ENCODE measurements around the gene CELA3A.
A peak's percentile ranks its signal among the peaks of the same experiment; 100 is the strongest.
"Not testable (repeated sequence)": the region's sequence is repeated elsewhere in the genome, so short reads cannot be mapped to it uniquely, and the experiment has no call there.

CELA3A gene

DNA sequence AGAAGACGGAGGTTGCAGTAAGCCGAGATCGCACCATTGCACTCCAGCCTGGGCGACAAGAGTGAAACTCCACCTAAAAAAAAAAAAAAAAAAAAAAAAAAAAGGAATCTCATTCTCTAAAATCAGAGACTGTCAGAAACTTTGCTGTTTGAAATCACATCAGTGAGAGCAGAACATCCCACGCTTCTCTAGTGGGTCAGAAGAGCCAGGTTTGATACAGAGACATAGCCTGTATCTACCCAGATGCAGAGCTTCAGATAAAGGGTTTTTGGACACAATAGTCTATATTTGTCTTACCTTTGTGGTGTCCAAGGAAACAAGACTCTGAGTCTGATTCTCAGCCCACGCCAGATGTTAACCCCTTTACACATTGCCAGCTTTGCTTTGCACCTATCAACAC, 19.6 kb downstream of the CELA3A start:
- DNase-seq = no peak

DNA sequence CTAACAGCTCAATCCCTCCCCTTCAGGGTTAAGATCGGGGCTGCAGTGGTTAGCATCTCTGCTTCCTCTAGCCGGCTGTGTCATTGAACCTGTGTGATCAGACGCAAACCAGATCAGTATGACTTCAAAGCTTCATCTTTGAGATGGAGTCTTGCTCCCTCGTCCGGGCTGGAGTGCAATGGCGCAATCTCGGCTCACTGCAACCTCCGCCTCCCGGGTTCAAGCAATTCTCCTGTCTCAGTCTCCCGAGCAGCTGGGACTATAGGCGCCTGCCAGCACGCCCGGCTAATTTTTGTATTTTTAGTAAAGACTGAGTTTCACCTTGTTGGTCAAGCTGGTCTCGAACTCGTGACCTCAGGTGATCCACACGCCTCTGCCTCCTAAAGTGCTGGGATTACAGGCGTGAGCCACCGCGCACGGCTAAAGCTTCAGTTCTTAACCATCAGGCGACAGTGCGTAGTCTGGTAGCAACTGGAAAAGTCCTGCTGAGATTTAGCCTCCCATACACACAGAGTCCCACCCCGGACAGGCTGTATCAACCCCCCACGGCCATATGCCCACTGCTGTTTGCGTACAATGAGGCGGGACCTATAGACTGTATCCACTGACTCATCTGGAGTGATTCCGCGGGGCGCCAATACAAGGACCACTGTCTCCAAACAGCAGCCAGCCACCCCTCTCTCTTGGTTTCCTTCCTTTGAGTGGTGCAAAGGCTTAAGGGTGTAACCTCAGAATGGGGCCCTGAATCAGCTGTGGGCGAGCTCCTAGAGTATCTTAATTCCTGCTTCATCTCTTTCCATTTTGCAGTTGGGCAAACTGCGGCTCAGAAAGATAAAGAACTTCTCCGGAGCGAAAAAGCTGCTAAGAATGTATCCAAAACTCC, 23.3 kb downstream of the CELA3A start:
- DNase-seq = no peak

GRCh38 chr1:22025368-22026155, 24.1 kb downstream of the CELA3A start:
- peak; percentile 55 for DNase-seq

- DNase-seq = no peak
These were observed 25.4 kb downstream of the CELA3A start for GRCh38 chr1:22026924-22027289.

- no peak for DNase-seq
These were observed 28.6 kb downstream of the CELA3A start for GRCh38 chr1:22030057-22030456.

DNA sequence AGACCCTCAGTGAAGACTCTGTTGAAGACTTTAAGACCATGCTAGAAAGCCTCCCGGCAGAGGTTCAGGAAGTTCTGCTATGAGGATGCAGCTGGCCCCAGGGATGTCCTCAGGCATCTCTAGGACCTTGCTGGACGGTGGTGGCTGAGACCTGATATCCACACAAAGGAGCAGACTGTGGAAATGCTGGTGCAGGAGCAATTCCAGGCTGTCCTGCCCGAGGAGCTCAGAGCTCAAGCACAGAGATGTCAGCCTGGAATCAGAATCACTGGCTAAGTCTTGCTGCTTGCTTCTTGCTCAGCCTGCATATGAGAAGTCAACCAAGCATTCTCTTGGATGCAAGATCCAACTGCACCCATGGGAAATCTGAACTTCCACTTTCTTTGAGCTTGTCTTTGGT, 29.0 kb downstream of the CELA3A start:
- DNase-seq = no peak

- no peak for DNase-seq
These were observed 29.9 kb downstream of the CELA3A start for GRCh38 chr1:22031214-22031962.

- not testable (repeated sequence) for DNase-seq
These were observed 33.4 kb downstream of the CELA3A start for GRCh38 chr1:22034834-22035233.

- no peak for DNase-seq
These were observed 36.1 kb downstream of the CELA3A start for GRCh38 chr1:22037520-22037919.

- DNase-seq = no peak
These were observed 36.6 kb downstream of the CELA3A start for GRCh38 chr1:22038036-22038435.

- no peak for DNase-seq
These were observed 38.3 kb downstream of the CELA3A start for GRCh38 chr1:22039594-22040285.

DNA sequence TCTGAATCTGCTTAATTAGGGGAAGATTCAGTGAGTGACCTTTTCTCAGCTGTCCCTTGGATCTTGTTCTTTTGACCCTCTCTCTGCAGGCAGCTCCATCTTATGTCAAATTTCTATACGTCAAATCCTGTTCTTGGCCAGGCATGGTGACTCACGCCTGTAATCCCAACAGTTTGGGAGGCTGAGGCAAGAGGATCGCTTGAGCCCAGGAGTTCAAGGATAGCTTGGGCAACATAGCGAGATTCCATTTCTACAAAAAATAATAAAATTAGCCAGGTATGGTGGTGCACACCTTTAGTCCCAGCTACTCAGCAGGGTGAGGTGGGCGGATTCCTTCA, 38.8 kb downstream of the CELA3A start:
- no peak for DNase-seq

- no peak for DNase-seq
These were observed 40.0 kb downstream of the CELA3A start for GRCh38 chr1:22041505-22041904.

GRCh38 chr1:22043198-22043769, 41.8 kb downstream of the CELA3A start:
- no peak for DNase-seq

GRCh38 chr1:22044690-22045420, 43.4 kb downstream of the CELA3A start:
- DNase-seq = no peak

- DNase-seq = no peak
These were observed 44.3 kb downstream of the CELA3A start for GRCh38 chr1:22045604-22046228.

- DNase-seq = no peak
These were observed 47.1 kb downstream of the CELA3A start for GRCh38 chr1:22048351-22049192.

DNA sequence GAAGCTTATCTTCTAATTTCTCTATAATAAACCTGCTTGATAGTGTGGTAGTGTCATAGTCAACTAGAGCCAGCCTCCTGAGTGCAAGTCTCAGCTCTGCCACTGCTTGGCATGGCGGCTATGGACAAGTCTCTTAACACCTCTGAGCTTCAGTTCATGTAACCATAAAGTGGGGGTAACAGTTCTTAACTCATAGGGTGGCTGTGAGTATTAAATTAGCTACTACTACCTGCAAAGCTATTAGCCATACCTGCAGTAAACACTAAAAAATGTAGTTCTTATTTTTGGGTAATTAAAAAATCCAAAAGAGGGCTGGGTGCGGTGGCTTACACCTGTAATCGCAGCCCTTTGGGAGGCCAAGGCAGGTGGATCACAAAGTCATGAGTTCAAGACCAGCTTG, 48.9 kb downstream of the CELA3A start:
- no peak for DNase-seq

GRCh38 chr1:22051607-22052114, 50.2 kb downstream of the CELA3A start:
- DNase-seq = no peak

Data from NCI-H1417 treated with DMSO at 0.1 percent for 48 hours (cell line).